Hepatic stellate cell (primary cell): Measurements from ENCODE around the gene TFR2.

ENCODE experiments used
- DNase-seq: peaks from one replicate; pipeline ENCODE4 v3.0.0; 2011; ENCODE audit warnings: low spot score

The TFR2 gene

DNA sequence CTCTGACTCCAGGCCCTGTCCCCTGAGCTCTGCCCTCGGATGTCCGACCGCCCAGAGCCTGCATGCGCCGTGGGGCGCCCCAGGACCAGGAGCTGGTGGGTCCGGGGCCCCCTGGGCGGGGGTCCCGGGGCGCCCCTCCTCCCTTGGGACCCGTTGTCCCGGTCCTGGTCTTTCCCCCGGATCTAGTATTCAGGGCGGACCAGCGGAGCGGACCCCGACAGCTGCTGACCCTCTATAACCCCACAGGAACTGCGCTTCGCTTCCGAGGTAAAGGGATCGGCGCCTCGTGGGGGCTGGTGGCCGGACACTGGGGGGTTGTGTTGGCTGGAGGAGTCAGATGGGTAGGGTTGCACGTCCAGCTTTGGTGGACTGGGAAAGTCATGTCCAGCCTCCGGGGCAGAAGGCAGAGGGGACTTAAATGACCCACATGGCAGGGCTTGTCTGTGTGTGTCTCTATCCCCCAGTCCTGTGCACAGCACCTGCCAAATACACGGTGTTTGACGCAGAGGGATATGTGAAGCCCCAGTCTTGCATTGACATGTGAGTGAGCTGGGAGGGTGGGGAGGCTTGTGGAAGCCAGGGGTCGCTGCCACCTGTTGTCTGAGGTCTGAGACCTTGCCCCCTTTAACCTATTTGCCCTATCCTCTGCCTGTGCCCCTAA, 28.5 kb downstream of the TFR2 start:
- DNase-seq, result no peak

DNA sequence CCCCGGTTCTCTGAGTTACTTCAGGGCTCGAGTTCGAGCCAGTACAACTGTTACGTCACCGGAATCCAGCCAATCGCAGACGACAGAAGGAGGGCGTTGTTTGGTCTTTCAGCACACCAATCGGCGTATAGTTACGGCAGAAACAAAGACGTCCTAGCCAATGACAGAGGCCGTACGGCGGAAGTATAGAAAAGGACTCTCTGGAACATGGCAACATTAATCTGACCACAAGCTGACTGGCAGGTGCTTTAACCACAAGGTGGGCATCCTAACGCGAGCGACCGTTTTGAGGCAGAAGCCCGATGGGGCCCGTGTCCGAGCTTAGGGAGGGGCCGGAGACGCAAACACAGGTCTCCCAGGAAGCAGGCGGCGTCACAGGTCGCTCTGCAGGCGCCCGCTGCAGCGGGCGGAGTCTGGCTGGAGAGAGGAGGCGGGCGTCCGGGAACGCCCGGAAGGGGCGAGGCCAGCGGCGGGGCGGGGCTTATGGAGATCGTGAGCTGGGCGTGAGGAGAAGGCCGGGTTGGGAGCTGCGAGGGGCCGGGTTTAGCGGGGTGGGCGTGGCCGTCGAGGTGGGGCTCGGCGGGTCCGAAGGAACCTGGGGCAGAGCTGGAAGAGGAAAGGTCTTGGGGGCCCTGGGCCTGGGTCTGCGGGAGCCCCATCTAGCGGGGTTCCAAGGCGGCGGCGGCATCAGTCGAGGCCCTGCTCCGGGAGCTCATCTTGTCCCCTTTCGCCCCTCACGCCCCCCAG, 29.2 kb downstream of the TFR2 start, which contains the start of gene MOSPD3:
Gene MOSPD3, plus strand, starts transcription at position 558 of the 747 bp plus-strand sequence. CDS start 252 bp downstream, outside the sequence.
- DNase-seq, result peak; percentile 100

DNA sequence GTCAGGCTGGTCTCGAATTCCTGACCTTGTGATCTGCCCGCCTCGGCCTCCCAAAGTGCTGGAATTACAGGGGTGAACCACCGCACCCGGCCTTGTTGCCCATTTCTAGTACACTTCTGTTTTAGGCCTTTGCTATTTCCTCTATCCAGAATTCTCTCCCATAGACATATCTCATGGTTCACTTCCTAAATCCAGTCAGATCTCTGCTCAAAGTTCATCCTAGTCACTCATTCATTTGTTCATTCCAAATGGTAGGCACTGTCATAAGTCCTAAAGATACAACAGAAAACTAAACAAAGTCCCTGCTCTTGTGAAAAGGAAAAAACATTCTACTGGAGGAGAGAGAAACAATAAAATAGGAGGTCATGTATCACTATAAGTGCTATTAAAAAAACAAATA, 31.4 kb downstream of the TFR2 start:
- DNase-seq, result no peak

DNA sequence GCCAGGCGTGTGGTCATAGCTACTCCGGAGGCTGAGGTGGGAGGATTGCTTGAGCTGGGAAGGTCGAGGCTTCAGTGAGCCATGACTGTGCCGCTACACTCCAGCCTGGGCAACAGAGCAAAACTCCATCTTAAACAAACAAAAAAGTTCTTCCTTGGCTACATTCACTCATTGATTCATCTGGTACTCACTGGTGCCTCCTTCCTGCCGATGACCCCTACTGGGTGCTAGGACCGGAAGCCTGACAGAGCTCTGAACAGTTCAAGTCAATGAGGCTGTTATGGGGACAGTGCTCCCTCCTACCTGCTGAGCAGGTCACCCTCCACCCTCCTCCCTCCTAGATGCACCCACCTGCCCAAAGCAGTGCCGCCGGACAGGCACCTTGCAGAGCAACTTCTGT, 34.2 kb downstream of the TFR2 start:
- no peak for DNase-seq

DNA sequence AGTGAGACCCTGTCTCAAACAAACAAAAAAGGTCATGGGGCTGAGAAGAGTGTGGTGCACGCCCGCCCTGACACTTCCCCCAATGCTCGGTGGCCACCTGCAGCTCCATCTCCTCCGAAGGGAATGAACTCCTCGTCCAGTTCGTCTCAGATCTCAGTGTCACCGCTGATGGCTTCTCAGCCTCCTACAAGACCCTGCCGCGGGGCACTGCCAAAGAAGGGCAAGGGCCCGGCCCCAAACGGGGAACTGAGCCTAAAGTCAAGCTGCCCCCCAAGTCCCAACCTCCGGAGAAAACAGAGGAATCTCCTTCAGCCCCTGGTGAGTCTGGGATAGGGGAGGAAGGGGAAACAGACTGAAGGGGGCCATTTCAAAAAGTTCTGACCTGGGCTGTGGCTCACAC, 35.0 kb downstream of the TFR2 start:
- no peak for DNase-seq

DNA sequence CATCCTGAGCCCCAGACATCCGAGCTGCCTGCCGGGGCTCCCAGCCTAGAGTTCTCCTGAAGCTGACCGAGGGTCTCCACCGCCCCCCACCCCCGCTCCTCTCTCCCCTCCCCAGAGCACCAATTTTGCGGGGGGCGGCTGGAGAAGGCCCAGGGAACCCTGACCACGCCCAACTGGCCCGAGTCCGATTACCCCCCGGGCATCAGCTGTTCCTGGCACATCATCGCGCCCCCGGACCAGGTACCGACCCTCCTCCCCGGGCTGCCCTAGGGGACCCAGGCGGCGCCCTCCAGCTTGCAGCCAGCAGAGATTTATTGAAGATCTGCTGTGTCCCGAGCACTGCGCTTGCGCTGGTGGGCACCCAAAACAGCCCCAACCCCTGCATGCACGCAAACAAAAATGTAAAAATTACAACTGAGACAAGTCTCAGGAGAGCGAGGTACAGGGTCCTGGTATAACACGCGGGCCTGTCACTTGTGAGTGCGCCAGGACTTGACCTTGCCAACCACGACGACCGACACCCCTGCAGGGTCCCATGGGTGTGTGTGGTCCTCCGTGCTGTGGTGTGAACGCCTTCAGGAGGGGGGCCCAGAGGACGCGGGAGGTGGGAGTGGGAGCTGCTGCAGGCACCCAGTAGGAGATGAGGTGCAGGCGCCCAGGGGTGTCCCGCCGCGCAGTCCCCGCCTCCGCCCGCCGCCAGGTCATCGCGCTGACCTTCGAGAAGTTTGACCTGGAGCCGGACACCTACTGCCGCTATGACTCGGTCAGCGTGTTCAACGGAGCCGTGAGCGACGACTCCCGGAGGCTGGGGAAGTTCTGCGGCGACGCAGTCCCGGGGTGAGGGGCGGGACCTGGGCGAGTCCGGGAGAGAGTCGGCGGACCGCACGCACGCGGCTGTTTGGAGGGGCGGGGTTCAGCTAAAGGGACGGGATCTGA, 36.1 kb downstream of the TFR2 start:
- no peak for DNase-seq

DNA sequence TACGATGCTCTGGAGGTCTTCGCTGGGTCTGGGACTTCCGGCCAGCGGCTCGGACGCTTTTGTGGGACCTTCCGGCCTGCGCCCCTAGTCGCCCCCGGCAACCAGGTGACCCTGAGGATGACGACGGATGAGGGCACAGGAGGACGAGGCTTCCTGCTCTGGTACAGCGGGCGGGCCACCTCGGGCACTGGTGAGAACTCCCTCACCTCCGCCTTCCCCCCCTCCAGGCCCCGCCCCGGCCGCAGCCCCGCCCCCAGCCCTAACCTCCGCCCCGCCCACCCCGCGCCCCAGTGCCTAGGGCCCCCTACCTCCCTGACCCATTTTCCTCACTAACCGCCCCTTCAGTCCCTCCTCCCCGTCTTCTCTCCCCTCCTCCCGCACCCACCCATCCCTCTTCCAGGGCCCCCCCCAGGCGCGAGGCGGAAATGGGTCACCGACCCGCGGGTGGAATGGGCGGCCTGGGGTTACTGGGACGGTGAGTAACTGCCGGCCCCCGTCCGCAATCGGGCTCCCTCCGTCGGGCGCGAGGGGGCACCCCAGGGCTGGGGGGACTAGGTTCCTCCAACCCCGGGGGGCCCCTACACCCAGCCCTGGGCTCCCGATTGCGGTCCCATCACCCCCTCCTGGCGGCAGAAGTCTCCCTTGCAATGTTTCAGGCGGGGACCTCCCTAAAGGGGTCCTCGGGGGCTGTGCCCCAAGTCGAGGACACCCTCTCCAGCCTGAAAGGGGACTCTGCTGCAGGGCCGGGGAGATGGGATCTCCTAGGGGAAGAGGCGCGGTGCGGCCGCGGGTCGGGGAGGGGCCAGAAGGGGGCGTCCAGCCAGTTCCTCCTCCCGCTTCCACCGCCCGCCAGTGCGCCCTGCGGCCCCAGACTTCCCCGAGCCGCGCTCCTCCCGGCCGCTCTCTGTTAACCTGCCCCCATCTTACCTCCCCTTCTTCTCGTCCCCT, 37.0 kb downstream of the TFR2 start:
- DNase-seq, result peak; percentile 77

DNA sequence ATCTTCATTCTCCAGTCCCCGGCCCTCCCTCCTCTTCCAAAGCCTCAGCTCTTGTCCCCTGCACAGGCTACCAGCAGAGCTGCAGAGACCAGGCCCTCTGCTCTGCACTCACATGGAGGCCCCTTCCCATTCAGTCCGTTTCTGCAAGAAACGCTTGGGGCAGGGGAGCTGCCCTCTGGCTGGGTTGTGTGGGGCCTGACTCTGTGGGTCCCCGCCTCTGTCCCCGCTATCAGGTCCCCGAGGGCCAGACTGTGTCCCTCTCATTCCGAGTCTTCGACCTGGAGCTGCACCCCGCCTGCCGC, 37.7 kb downstream of the TFR2 start:
- peak; percentile 61 for DNase-seq

DNA sequence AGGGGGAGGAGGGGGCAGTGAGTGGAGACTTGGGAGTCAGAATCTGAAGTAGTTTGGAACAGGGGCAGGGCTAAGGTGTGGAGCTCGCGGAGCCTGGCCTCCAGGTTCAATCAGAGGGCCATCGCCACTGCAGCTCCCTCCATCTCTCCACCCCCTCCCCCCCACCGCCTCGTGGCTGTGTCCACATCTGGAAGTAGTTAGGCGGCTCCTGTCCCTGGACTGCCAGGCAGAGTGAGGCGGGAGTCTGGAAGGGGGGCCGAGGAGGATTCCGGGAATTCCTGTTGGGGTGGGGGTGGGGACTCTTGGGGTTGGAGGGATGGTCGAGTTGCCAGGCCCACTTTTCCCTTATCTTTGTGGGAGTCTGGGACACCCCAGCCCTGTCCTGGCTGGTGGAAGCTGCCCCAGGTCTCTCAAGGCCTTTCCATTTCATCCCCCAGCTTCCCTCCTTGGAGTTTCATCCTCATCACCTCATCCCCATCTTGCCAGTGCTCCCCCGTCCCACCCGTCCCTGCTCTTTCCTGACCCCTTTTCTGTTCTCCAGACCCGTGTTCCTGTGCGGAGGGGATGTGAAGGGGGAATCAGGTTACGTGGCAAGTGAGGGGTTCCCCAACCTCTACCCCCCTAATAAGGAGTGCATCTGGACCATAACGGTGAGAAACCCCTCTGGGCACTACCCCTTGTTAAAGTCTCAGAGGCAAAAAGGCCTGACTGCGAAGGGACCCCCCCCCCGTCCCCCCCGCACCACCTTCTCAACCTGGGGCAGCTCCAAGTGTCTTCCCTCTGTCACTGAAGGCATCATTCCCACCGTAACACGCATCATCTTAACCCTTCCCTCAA, 38.2 kb downstream of the TFR2 start:
- DNase-seq, result peak; percentile 93

DNA sequence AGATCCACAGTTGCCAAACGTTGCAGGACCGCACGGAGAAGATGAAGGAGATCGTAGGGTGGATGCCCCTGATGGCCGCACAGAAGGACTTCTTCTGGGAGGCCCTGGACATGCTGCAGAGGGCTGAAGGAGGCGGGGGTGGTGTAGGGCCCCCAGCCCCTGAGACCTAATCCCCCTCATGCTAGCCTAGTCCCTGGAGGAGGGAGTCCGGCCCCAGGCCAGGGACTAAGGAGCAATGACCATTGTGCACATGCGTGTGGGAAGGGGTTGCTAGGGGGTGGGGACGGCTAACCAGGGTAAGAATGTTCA, 40.7 kb downstream of the TFR2 start:
- DNase-seq, result no peak

DNA sequence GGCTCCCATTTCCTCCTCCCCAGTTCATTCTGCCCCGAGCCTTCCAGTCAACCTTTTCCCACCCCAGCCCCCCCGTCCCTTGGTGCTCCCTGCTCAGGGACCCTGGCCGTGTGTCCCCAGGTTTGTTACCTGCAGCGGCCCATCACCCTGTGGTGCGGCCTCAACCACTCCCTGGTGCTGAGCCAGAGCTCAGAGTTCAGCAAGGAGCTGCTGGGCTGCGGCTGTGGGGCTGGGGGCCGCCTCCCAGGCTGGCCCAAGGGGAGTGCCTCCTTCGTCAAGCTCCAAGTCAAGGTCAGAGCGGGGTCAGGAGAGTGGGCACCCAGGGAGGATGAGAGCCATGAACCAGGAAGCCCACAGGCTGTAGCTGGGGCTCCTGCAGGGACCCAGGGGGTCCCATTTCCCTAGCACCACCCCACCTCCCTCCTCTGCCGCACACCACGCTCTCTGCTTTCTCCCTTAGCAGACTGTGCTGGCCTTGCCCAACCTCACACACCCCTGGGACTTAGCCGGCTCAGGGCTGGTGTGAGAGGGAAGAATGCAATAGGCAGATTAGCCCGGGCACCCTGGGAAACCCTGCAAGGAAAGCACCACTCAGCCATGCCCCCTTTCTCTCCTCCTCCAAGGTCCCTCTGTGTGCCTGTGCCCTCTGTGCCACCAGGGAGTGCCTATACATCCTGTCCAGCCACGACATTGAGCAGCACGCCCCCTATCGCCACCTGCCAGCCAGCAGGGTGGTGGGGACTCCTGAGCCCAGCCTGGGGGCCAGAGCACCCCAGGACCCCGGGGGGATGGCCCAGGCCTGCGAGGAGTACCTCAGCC, 41.2 kb downstream of the TFR2 start:
- DNase-seq, result no peak

DNA sequence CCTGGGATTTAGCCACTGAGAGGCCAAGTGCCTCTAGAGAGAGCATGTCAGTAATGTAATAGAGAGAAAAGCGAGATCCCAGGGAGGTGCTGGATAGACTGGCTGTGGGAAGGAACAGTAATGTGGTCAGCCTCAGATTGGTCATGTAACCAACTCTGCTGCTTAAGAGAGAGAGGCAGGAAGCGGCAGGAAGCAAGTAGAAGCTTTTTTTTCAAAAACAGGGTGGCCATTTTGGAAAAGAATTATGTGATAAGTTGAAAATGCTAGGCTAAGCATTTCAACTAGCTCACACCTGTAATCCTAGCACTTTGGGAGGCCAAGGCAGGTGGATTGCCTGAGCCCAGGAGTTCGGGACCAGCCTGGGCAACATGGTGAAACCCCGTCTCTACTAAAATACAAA, 42.9 kb downstream of the TFR2 start:
- no peak for DNase-seq

DNA sequence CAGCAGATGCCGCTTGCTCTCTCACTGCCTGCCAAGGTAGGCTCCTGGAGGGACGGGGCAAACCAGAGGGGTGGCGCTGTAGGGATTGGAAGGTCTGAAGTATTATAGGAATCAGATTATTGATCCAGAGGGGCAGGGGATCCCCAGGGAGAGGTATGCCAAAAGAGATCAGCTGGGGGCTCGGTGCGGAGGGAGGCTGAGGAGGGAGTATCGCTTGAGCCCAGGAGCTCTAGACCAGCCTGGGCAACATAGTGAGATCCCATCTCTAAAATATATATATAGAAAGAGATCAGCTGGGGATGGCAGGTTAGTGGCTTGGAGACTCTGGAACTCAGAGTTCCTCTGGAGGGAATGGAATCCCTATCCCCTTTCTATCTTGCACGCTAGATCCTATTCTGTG, 46.2 kb downstream of the TFR2 start:
- DNase-seq, result no peak

DNA sequence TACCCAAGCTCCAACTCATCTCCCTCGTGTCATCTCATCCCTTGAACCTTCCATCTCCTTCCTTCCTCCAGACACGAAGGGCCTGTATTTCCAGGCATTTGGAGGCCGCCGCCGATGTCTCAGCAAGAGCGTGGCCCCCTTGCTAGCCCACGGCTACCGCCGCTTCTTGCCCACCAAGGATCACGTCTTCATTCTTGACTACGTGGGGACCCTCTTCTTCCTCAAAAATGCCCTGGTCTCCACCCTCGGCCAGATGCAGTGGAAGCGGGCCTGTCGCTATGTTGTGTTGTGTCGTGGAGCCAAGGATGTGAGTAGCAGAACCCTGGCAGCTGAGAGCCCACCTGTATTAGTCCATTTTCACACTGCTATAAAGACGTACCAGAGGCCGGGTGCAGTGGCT, 49.8 kb downstream of the TFR2 start:
- DNase-seq, result no peak

DNA sequence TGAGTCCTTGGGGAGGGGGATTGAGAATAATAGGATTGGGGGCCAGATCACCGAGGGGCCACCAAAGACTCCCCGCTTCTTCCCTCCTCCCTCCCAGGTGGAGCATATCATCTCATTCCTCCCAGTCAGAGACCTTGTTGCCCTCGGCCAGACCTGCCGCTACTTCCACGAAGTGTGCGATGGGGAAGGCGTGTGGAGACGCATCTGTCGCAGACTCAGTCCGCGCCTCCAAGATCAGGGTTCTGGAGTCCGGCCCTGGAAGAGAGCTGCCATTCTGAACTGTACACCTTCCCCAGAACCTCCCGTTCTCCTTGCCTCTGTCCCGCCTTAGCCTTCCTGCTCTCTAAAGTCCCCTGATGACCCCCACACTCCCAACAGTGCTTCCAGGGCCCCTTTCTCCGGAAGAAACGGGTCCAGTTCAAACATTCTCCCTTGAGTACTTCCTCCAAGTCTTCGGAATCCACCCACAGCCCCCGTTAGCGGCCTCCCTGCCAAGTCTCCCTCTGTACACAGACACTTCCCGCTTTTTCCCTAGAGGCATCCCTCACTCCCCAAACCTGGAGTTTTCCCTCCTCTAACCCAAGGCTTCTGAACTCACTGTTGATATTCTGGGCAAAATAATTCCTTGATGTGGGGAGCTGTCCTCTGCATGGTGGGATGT, 51.1 kb downstream of the TFR2 start:
- DNase-seq, result no peak

DNA sequence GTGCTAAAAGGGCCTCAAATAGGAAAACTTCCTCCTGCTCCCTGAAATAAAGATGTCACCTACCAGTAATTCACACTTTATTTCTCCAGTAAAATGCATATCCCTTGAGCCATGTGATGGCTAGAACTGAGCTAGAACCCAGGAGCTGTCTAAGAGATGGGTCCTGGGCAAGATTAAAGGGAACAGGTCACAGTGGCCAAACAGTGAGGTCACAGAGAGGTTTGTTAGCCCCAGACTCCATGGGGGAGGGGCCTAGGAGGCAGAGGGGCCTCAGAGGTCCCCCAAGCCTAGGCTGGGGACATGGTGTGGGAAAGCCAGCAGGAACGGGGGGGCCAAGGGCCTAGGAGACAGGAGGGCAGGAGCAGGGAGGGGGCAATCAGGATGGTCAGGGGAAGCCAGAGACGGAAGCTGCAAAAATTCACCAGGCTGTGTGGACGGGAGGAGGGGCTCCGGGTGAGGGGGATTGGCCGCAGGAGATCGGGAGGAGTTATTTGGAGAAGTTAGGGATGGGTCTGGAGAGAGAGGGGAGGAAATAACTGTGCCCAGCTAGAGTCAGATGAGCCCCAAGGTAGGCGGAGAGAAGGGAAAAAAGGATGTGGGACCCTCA, 51.9 kb downstream of the TFR2 start:
- no peak for DNase-seq

DNA sequence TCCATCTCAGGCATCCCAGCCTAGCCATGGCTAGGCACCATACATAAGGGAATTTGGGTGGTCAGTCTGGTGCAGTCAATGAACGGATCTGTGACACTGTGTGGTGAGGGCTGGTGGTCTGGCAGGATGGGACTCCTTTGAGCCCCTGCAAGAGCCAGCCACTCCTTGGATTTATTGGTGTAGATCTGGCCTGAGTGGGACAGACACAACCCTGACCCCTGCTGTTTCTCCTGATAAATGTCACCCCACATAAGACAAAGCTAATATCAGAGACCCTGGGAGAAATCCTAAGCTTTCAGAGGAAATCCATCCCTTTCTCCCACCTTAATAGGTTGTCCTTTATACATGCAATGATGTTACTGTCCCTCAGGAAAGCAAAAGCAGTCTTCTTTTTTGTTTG, 52.9 kb downstream of the TFR2 start:
- DNase-seq, result no peak

DNA sequence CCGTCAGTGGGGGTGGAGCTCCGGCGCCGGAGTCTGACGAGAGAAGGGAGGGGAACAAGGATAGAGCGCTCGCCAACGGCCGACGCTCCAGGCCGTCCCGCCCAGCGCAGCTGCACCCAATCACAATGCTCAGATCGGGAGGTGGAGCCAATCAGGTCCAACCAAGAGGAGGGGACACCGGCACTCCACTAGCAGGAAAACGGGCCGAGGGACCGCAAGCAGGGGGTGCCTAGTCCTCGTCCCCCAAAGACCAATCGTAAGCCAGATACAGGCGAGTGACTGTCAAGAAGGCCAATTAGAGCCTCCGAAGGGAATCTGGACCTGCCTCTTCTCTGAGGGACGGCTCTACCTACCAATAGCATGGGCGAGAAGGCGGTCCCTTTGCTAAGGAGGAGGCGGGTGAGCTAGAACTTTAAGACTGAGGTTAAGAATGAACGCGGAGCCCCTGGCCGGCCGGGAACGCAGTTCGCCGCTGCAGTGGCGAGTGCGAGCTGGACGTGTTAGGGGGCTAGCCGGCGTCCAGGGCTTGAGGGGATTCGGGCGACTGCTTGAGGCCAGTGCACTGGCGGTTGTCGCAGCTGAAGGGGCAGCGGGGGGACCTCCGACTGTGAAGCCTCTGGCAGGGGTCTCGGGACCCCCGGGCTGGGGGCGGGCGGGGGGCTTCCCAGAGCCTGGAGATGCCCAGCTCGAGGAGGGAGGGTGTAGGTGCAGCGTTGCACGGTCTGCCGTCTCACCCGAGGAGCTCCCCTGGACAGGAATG, 54.9 kb downstream of the TFR2 start, which contains the start of gene FBXO24:
Gene FBXO24, plus strand, starts transcription at position 63 of the 760 bp plus-strand sequence. Its CDS starts 298 bp downstream, at position 361.
- DNase-seq, result peak; percentile 100
